CD4-positive, alpha-beta T cell treated with Interferon gamma for 1 hour (primary cell): ENCODE measurements around the gene GRM7.
A peak's percentile ranks its signal among the peaks of the same experiment; 100 is the strongest.

Experiments used
- DNase-seq: peaks from one replicate; pipeline ENCODE4 v3.0.0-alpha.2; 2020

Gene GRM7

GRCh38 chr3:7607676-7608075 is 746.8 kb downstream of the GRM7 start:
- DNase-seq: peak; percentile 1

- no peak for DNase-seq
Measured at GRCh38 chr3:7610634-7611033, 749.7 kb downstream of the GRM7 start.

GRCh38 chr3:7615043-7615442 is 754.1 kb downstream of the GRM7 start:
- DNase-seq: no peak

- no peak for DNase-seq
Measured at GRCh38 chr3:7618606-7619005, 757.7 kb downstream of the GRM7 start.

GRCh38 chr3:7620401-7620800 is 759.5 kb downstream of the GRM7 start:
- DNase-seq: no peak

- no peak for DNase-seq
Measured at GRCh38 chr3:7621046-7621630, 760.2 kb downstream of the GRM7 start.

- no peak for DNase-seq
Measured at GRCh38 chr3:7621651-7622050, 760.7 kb downstream of the GRM7 start.

- DNase-seq: no peak
Measured at GRCh38 chr3:7625021-7625420, 764.1 kb downstream of the GRM7 start.

GRCh38 chr3:7630351-7630911 is 769.5 kb downstream of the GRM7 start:
- no peak for DNase-seq

- no peak for DNase-seq
Measured at GRCh38 chr3:7630925-7631324, 770.0 kb downstream of the GRM7 start.

- no peak for DNase-seq
Measured at GRCh38 chr3:7632305-7632704, 771.4 kb downstream of the GRM7 start.

- DNase-seq: no peak
Measured at GRCh38 chr3:7637694-7638093, 776.8 kb downstream of the GRM7 start.

- no peak for DNase-seq
Measured at GRCh38 chr3:7638103-7638502, 777.2 kb downstream of the GRM7 start.

GRCh38 chr3:7640787-7641186 is 779.9 kb downstream of the GRM7 start:
- no peak for DNase-seq

GRCh38 chr3:7646851-7647250 is 785.9 kb downstream of the GRM7 start:
- no peak for DNase-seq

GRCh38 chr3:7650466-7650865 is 789.6 kb downstream of the GRM7 start:
- DNase-seq: no peak

- no peak for DNase-seq
Measured at GRCh38 chr3:7651274-7651673, 790.4 kb downstream of the GRM7 start.

GRCh38 chr3:7657214-7658112 is 796.5 kb downstream of the GRM7 start:
- DNase-seq: no peak

GRCh38 chr3:7658294-7658693 is 797.4 kb downstream of the GRM7 start:
- no peak for DNase-seq

- DNase-seq: no peak
Measured at GRCh38 chr3:7659079-7659478, 798.2 kb downstream of the GRM7 start.

GRCh38 chr3:7663771-7664170 is 802.9 kb downstream of the GRM7 start:
- DNase-seq: no peak

- DNase-seq: no peak
Measured at GRCh38 chr3:7667774-7668173, 806.9 kb downstream of the GRM7 start.

- no peak for DNase-seq
Measured at GRCh38 chr3:7669641-7670040, 808.7 kb downstream of the GRM7 start.

GRCh38 chr3:7678521-7678920 is 817.6 kb downstream of the GRM7 start:
- DNase-seq: no peak
